HEK293 (cell line): ENCODE results near the gene PORCN.

Experiments
- CTCF ChIA-PET: fragments of 350-600 bp; formaldehyde crosslinking; extraction: SDS; loops from one replicate; lab custom pipeline; 2021; ENCODE audit warnings: antibody characterized with exemption; lab: Yijun Ruan, JAX
- POLR2A ChIA-PET: fragments of 300-600 bp; formaldehyde crosslinking; extraction: SDS; loops from one replicate; lab custom pipeline; 2020; ENCODE audit warnings: antibody characterized with exemption, inconsistent platforms; lab: Yijun Ruan, JAX
- H3K27ac ChIP-seq: fragments of 200-500 bp; sonication (Bioruptor generic); 2 replicates; pipeline ENCODE4 v1.5.1; 2014; ENCODE audit warnings: low read depth, low read length, control low read depth, inconsistent platforms; ENCODE audit errors: extremely low read depth
- H3K36me3 ChIP-seq, 2 experiments: fragments of 200-500 bp in 1 of 2; sonication (Bioruptor generic) in 1 of 2; 1 replicate in 1 of 2; 2 replicates in 1 of 2; pipeline ENCODE4 v1.5.1; 2014 to 2017; ENCODE audit warnings: inconsistent platforms in 2 of 2, low read length in 2 of 2; ENCODE audit not compliant: control insufficient read depth in 2 of 2, insufficient read depth in 1 of 2
- H3K4me1 ChIP-seq: fragments of 200-500 bp; sonication (Bioruptor generic); 2 replicates; pipeline ENCODE4 v1.5.1; 2014; ENCODE audit warnings: mild to moderate bottlenecking, low read length, inconsistent platforms; ENCODE audit not compliant: control insufficient read depth, insufficient read depth
- H3K4me3 ChIP-seq: 2 replicates; pipeline ENCODE4 v1.5.1; 2011; ENCODE audit warnings: low read depth, mild to moderate bottlenecking, control low read depth, low read length, moderate library complexity
- H3K9me3 ChIP-seq: fragments of 200-500 bp; sonication (Bioruptor generic); 2 replicates; pipeline ENCODE4 v1.5.1; 2014; ENCODE audit warnings: low read depth, low read length, inconsistent platforms; ENCODE audit not compliant: control insufficient read depth, insufficient read depth
- BCL11B ChIP-seq: fragments of 450-650 bp; formaldehyde crosslinking; IDR thresholded peaks from 2 replicates; pipeline ENCODE4 v1.5.1; 2016; ENCODE audit warnings: low read depth, missing biosample characterization, missing genetic modification characterization
- GFI1B ChIP-seq: fragments of 450-650 bp; formaldehyde crosslinking; IDR thresholded peaks from 2 replicates; pipeline ENCODE4 v1.5.1; 2016; ENCODE audit warnings: missing biosample characterization, missing genetic modification characterization
- HOXD13 ChIP-seq: sonication (generic); formaldehyde crosslinking; IDR thresholded peaks from 2 replicates; pipeline ENCODE4 v1.8.0; 2022; ENCODE audit warnings: missing genetic modification reagents, borderline replicate concordance
- KLF9 ChIP-seq: fragments of 450-650 bp; formaldehyde crosslinking; IDR thresholded peaks from 2 replicates; pipeline ENCODE4 v1.5.1; 2016; ENCODE audit warnings: missing biosample characterization, missing genetic modification characterization, low read depth
- TCF7L2 ChIP-seq: IDR thresholded peaks from 2 replicates; pipeline ENCODE4 v1.6.1; 2011; ENCODE audit warnings: low read depth, mild to moderate bottlenecking, inconsistent platforms, low read length, moderate library complexity, borderline replicate concordance
- ZBTB8A ChIP-seq: fragments of 450-650 bp; formaldehyde crosslinking; IDR thresholded peaks from 2 replicates; pipeline ENCODE4 v1.5.1; 2016; ENCODE audit warnings: missing biosample characterization, missing genetic modification characterization
- ZNF292 ChIP-seq: fragments of 450-650 bp; formaldehyde crosslinking; IDR thresholded peaks from 2 replicates; pipeline ENCODE4 v1.5.1; 2016; ENCODE audit warnings: low read depth, missing biosample characterization, missing genetic modification characterization, borderline replicate concordance
- ZNF350 ChIP-seq: fragments of 450-650 bp; formaldehyde crosslinking; IDR thresholded peaks from 2 replicates; pipeline ENCODE4 v1.5.0; 2017; ENCODE audit warnings: missing biosample characterization, mild to moderate bottlenecking, missing genetic modification characterization
- ZNF837 ChIP-seq: fragments of 450-650 bp; formaldehyde crosslinking; IDR thresholded peaks from 2 replicates; pipeline ENCODE4 v1.5.1; 2016; ENCODE audit warnings: missing biosample characterization, missing genetic modification characterization
- ZSCAN16 ChIP-seq: fragments of 450-650 bp; formaldehyde crosslinking; IDR thresholded peaks from 2 replicates; pipeline ENCODE4 v1.5.1; 2016; ENCODE audit warnings: missing biosample characterization, missing genetic modification characterization
- TF ChIP-seq, protein P1 (sequence below): fragments of 450-650 bp; formaldehyde crosslinking; conservative IDR thresholded peaks from 2 replicates; pipeline ENCODE4 v1.5.1; 2016; ENCODE audit warnings: low read depth, missing biosample characterization, missing genetic modification characterization
- TF ChIP-seq, protein P2 (sequence below): fragments of 450-650 bp; formaldehyde crosslinking; IDR thresholded peaks from 2 replicates; pipeline ENCODE4 v1.5.1; 2017; ENCODE audit warnings: missing biosample characterization, missing genetic modification characterization
- TF ChIP-seq, protein P3 (sequence below): fragments of 450-650 bp; IDR thresholded peaks from 2 replicates; pipeline ENCODE4 v1.5.1; 2018; ENCODE audit warnings: missing biosample characterization, missing genetic modification characterization
- TF ChIP-seq, protein P4 (sequence below): fragments of 450-650 bp; formaldehyde crosslinking; conservative IDR thresholded peaks from 2 replicates; pipeline ENCODE4 v1.5.1; 2016; ENCODE audit warnings: low read depth, missing biosample characterization, missing genetic modification characterization
- TF ChIP-seq, protein P5 (sequence below): fragments of 450-650 bp; formaldehyde crosslinking; IDR thresholded peaks from 2 replicates; pipeline ENCODE4 v1.5.1; 2017; ENCODE audit warnings: missing biosample characterization, missing genetic modification characterization
- TF ChIP-seq, protein P6 (sequence below): fragments of 450-650 bp; formaldehyde crosslinking; IDR thresholded peaks from 2 replicates; pipeline ENCODE4 v1.5.1; 2016; ENCODE audit warnings: missing biosample characterization, missing genetic modification characterization, borderline replicate concordance
- TF ChIP-seq, protein P7 (sequence below): fragments of 450-650 bp; formaldehyde crosslinking; IDR thresholded peaks from 2 replicates; pipeline ENCODE4 v1.5.1; 2016; ENCODE audit warnings: missing biosample characterization, missing genetic modification characterization
- TF ChIP-seq, protein P8 (sequence below): fragments of 450-650 bp; formaldehyde crosslinking; IDR thresholded peaks from 2 replicates; pipeline ENCODE4 v1.5.1; 2016; ENCODE audit warnings: missing biosample characterization, missing genetic modification characterization

PORCN gene

DNA sequence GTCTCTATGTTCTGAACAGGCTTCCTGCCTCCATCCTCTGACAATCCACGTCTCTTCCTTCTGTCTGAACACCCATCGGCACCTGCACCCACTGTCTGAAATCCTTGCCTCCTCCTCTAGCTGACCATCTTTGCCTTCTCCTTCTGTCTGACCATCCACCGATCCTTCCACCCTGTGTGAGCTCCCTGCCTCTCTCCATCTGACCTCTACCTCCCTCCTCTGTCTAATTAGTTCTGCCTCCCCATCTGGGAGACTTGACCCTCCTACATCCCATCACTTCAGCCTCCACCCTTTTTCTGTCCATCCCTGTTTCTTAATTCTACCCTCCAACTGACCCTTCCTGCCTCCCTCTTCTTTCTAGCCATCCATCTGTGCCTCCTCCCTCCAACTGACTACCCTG is 48.8 kb upstream of the PORCN start (continued):
- TF ChIP-seq, protein P1, sequence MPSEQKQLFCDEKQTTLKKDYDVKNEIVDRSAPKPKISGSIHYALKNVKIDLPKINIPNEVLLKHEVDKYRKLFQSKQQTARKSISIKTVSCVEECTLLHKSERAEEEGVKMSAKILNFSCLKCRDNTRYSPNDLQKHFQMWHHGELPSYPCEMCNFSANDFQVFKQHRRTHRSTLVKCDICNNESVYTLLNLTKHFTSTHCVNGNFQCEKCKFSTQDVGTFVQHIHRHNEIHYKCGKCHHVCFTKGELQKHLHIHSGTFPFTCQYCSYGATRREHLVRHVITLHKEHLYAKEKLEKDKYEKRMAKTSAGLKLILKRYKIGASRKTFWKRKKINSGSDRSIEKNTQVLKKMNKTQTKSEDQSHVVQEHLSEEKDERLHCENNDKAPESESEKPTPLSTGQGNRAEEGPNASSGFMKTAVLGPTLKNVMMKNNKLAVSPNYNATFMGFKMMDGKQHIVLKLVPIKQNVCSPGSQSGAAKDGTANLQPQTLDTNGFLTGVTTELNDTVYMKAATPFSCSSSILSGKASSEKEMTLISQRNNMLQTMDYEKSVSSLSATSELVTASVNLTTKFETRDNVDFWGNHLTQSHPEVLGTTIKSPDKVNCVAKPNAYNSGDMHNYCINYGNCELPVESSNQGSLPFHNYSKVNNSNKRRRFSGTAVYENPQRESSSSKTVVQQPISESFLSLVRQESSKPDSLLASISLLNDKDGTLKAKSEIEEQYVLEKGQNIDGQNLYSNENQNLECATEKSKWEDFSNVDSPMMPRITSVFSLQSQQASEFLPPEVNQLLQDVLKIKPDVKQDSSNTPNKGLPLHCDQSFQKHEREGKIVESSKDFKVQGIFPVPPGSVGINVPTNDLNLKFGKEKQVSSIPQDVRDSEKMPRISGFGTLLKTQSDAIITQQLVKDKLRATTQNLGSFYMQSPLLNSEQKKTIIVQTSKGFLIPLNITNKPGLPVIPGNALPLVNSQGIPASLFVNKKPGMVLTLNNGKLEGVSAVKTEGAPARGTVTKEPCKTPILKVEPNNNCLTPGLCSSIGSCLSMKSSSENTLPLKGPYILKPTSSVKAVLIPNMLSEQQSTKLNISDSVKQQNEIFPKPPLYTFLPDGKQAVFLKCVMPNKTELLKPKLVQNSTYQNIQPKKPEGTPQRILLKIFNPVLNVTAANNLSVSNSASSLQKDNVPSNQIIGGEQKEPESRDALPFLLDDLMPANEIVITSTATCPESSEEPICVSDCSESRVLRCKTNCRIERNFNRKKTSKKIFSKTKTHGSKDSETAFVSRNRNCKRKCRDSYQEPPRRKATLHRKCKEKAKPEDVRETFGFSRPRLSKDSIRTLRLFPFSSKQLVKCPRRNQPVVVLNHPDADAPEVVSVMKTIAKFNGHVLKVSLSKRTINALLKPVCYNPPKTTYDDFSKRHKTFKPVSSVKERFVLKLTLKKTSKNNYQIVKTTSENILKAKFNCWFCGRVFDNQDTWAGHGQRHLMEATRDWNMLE (tag by site-specific recombination) = no peak
- no peak for TF ChIP-seq ZNF292 (tag by site-specific recombination)
- TF ChIP-seq BCL11B (tag by site-specific recombination) = no peak
- TF ChIP-seq, protein P2, sequence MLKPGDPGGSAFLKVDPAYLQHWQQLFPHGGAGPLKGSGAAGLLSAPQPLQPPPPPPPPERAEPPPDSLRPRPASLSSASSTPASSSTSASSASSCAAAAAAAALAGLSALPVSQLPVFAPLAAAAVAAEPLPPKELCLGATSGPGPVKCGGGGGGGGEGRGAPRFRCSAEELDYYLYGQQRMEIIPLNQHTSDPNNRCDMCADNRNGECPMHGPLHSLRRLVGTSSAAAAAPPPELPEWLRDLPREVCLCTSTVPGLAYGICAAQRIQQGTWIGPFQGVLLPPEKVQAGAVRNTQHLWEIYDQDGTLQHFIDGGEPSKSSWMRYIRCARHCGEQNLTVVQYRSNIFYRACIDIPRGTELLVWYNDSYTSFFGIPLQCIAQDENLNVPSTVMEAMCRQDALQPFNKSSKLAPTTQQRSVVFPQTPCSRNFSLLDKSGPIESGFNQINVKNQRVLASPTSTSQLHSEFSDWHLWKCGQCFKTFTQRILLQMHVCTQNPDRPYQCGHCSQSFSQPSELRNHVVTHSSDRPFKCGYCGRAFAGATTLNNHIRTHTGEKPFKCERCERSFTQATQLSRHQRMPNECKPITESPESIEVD = no peak
- TF ChIP-seq, protein P3, sequence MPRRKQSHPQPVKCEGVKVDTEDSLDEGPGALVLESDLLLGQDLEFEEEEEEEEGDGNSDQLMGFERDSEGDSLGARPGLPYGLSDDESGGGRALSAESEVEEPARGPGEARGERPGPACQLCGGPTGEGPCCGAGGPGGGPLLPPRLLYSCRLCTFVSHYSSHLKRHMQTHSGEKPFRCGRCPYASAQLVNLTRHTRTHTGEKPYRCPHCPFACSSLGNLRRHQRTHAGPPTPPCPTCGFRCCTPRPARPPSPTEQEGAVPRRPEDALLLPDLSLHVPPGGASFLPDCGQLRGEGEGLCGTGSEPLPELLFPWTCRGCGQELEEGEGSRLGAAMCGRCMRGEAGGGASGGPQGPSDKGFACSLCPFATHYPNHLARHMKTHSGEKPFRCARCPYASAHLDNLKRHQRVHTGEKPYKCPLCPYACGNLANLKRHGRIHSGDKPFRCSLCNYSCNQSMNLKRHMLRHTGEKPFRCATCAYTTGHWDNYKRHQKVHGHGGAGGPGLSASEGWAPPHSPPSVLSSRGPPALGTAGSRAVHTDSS = no peak
- TF ChIP-seq, protein P4, sequence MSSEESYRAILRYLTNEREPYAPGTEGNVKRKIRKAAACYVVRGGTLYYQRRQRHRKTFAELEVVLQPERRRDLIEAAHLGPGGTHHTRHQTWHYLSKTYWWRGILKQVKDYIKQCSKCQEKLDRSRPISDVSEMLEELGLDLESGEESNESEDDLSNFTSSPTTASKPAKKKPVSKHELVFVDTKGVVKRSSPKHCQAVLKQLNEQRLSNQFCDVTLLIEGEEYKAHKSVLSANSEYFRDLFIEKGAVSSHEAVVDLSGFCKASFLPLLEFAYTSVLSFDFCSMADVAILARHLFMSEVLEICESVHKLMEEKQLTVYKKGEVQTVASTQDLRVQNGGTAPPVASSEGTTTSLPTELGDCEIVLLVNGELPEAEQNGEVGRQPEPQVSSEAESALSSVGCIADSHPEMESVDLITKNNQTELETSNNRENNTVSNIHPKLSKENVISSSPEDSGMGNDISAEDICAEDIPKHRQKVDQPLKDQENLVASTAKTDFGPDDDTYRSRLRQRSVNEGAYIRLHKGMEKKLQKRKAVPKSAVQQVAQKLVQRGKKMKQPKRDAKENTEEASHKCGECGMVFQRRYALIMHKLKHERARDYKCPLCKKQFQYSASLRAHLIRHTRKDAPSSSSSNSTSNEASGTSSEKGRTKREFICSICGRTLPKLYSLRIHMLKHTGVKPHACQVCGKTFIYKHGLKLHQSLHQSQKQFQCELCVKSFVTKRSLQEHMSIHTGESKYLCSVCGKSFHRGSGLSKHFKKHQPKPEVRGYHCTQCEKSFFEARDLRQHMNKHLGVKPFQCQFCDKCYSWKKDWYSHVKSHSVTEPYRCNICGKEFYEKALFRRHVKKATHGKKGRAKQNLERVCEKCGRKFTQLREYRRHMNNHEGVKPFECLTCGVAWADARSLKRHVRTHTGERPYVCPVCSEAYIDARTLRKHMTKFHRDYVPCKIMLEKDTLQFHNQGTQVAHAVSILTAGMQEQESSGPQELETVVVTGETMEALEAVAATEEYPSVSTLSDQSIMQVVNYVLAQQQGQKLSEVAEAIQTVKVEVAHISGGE (tag by site-specific recombination) = no peak
- TF ChIP-seq ZNF837 = no peak

DNA sequence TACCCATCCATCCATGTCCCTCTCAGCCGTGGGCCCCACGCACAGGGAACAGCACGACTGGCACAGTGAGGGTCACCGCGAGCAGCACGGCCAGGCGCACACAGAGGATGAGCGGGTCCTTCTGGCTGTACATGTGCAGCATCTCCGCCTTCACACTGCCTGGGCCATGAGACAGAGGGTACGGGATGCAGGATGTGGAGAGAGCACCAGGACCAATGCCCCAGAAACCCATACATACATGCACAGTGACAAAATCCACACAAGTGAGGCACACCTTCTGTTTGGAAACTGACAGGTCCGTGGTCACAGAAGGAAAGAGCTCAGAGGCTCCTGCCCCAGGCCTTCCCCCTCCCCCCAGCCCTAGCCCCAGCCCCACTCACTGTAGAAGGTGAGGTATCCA is 48.2 kb upstream of the PORCN start:
- POLR2A ChIA-PET = no interaction called here
- Histone ChIP-seq H3K36me3 (no peaks in the 10 kb centered on the region), H3K4me1 (no peaks in the 10 kb centered on the region), H3K9me3 (no peaks in the 10 kb centered on the region), H3K27ac (no peak overlapping the region), H3K4me3 (no peak overlapping the region)
- CTCF ChIA-PET = no interaction called here
- TF ChIP-seq HOXD13 (CRISPR knock-in tag) (no peak), KLF9 (tag by site-specific recombination) (no peak), ZSCAN16 (tag by site-specific recombination) (no peak), ZBTB8A (tag by site-specific recombination) (no peak), GFI1B (tag by site-specific recombination) (no peak), TCF7L2 (no peak), ZNF350 (tag by site-specific recombination) (no peak)
- TF ChIP-seq, protein P5, sequence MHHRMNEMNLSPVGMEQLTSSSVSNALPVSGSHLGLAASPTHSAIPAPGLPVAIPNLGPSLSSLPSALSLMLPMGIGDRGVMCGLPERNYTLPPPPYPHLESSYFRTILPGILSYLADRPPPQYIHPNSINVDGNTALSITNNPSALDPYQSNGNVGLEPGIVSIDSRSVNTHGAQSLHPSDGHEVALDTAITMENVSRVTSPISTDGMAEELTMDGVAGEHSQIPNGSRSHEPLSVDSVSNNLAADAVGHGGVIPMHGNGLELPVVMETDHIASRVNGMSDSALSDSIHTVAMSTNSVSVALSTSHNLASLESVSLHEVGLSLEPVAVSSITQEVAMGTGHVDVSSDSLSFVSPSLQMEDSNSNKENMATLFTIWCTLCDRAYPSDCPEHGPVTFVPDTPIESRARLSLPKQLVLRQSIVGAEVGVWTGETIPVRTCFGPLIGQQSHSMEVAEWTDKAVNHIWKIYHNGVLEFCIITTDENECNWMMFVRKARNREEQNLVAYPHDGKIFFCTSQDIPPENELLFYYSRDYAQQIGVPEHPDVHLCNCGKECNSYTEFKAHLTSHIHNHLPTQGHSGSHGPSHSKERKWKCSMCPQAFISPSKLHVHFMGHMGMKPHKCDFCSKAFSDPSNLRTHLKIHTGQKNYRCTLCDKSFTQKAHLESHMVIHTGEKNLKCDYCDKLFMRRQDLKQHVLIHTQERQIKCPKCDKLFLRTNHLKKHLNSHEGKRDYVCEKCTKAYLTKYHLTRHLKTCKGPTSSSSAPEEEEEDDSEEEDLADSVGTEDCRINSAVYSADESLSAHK (tag by site-specific recombination) = no peak
- TF ChIP-seq, protein P6, sequence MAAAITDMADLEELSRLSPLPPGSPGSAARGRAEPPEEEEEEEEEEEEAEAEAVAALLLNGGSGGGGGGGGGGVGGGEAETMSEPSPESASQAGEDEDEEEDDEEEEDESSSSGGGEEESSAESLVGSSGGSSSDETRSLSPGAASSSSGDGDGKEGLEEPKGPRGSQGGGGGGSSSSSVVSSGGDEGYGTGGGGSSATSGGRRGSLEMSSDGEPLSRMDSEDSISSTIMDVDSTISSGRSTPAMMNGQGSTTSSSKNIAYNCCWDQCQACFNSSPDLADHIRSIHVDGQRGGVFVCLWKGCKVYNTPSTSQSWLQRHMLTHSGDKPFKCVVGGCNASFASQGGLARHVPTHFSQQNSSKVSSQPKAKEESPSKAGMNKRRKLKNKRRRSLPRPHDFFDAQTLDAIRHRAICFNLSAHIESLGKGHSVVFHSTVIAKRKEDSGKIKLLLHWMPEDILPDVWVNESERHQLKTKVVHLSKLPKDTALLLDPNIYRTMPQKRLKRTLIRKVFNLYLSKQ (tag by site-specific recombination) = no peak
- TF ChIP-seq, protein P7, sequence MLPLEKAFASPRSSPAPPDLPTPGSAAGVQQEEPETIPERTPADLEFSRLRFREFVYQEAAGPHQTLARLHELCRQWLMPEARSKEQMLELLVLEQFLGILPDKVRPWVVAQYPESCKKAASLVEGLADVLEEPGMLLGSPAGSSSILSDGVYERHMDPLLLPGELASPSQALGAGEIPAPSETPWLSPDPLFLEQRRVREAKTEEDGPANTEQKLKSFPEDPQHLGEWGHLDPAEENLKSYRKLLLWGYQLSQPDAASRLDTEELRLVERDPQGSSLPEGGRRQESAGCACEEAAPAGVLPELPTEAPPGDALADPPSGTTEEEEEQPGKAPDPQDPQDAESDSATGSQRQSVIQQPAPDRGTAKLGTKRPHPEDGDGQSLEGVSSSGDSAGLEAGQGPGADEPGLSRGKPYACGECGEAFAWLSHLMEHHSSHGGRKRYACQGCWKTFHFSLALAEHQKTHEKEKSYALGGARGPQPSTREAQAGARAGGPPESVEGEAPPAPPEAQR (tag by site-specific recombination) = no peak
- TF ChIP-seq, protein P8, sequence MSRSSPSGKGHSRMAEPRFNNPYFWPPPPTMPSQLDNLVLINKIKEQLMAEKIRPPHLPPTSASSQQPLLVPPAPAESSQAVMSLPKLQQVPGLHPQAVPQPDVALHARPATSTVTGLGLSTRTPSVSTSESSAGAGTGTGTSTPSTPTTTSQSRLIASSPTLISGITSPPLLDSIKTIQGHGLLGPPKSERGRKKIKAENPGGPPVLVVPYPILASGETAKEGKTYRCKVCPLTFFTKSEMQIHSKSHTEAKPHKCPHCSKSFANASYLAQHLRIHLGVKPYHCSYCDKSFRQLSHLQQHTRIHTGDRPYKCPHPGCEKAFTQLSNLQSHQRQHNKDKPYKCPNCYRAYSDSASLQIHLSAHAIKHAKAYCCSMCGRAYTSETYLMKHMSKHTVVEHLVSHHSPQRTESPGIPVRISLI = no peak
